WTC11 (cell line): ENCODE data around the gene AKR7A2. TPM values are rescaled to one million over a fixed set of nuclear protein-coding genes. Genes with fewer than 3 reads are reported as not detected.

ENCODE experiments used
- ATAC-seq: fragments of 200-7000 bp; cut with Tn5 transposase; 2 replicates; pipeline ENCODE4 v1.10.0; 2021; ENCODE audit warnings: mild to moderate bottlenecking, moderate library complexity
- CTCF ChIA-PET: fragments of 300-600 bp; sonication (Branson Sonifier 250); formaldehyde crosslinking; loops from one replicate; lab custom pipeline; 2021; ENCODE audit warnings: antibody characterized with exemption; lab: Charles Lee
- POLR2A ChIA-PET: fragments of 350-600 bp; sonication (Branson Sonifier 250); formaldehyde crosslinking; loops from one replicate; lab custom pipeline; 2021; ENCODE audit warnings: antibody characterized with exemption; lab: Charles Lee
- DNase-seq: peaks from one replicate; pipeline ENCODE4 v3.0.0; 2021; ENCODE audit warnings: low spot score
- H3K27ac Mint-ChIP-seq: 2 replicates; pipeline ENCODE4 v1.8.0; 2021; ENCODE audit warnings: mixed read lengths
- H3K27me3 Mint-ChIP-seq: 2 replicates; pipeline ENCODE4 v1.8.0; 2021; ENCODE audit warnings: low read depth, mild to moderate bottlenecking, moderate library complexity, mixed read lengths
- H3K36me3 Mint-ChIP-seq: 2 replicates; pipeline ENCODE4 v1.8.0; 2021; ENCODE audit warnings: mixed read lengths
- H3K4me1 Mint-ChIP-seq: 2 replicates; pipeline ENCODE4 v1.8.0; 2022; ENCODE audit warnings: mixed read lengths
- H3K4me3 Mint-ChIP-seq: 2 replicates; pipeline ENCODE4 v1.8.0; 2021; ENCODE audit warnings: mild to moderate bottlenecking, moderate library complexity, mixed read lengths
- H3K9me3 Mint-ChIP-seq: 2 replicates; pipeline ENCODE4 v1.8.0; 2021; ENCODE audit warnings: mixed read lengths
- ATF2 ChIP-seq: sonication (generic); formaldehyde crosslinking; IDR thresholded peaks from 2 replicates; pipeline ENCODE4 v1.8.1; 2022; ENCODE audit warnings: low read depth, missing genetic modification reagents, borderline replicate concordance
- E2F5 ChIP-seq: sonication (generic); formaldehyde crosslinking; IDR thresholded peaks from 2 replicates; pipeline ENCODE4 v1.8.1; 2022; ENCODE audit warnings: mild to moderate bottlenecking, moderate library complexity, missing genetic modification reagents
- ERG ChIP-seq: fragments of 250-450 bp; sonication (Bioruptor Pico); IDR thresholded peaks from 2 replicates; pipeline ENCODE4 v1.8.0; 2021; ENCODE audit warnings: mild to moderate bottlenecking
- FOXJ3 ChIP-seq: sonication (generic); formaldehyde crosslinking; IDR thresholded peaks from 2 replicates; pipeline ENCODE4 v1.9.0; 2021; ENCODE audit warnings: missing genetic modification reagents, mild to moderate bottlenecking, borderline replicate concordance
- FOXK1 ChIP-seq: sonication (generic); formaldehyde crosslinking; IDR thresholded peaks from 2 replicates; pipeline ENCODE4 v1.8.0; 2022; ENCODE audit warnings: mild to moderate bottlenecking, moderate library complexity, missing genetic modification reagents
- GRHL2 ChIP-seq: fragments of 250-450 bp; sonication (Bioruptor Pico); IDR thresholded peaks from 2 replicates; pipeline ENCODE4 v1.8.0; 2022; ENCODE audit warnings: mild to moderate bottlenecking, moderate library complexity; ENCODE audit not compliant: insufficient replicate concordance, severe bottlenecking
- HMGA2 ChIP-seq: fragments of 250-450 bp; sonication (Bioruptor Pico); IDR thresholded peaks from 2 replicates; pipeline ENCODE4 v1.4.0; 2021; ENCODE audit warnings: mild to moderate bottlenecking, moderate library complexity
- HMGXB4 ChIP-seq: sonication (generic); formaldehyde crosslinking; IDR thresholded peaks from 2 replicates; pipeline ENCODE4 v1.8.1; 2023; ENCODE audit warnings: mild to moderate bottlenecking, moderate library complexity, missing genetic modification reagents
- JAZF1 ChIP-seq: fragments of 250-450 bp; sonication (Bioruptor Pico); IDR thresholded peaks from 2 replicates; pipeline ENCODE4 v1.9.0; 2021; ENCODE audit warnings: moderate library complexity, mild to moderate bottlenecking, inconsistent platforms
- JUN ChIP-seq: sonication (generic); formaldehyde crosslinking; IDR thresholded peaks from 2 replicates; pipeline ENCODE4 v1.8.0; 2023; ENCODE audit warnings: mild to moderate bottlenecking, missing genetic modification reagents
- MAX ChIP-seq: sonication (generic); formaldehyde crosslinking; IDR thresholded peaks from 2 replicates; pipeline ENCODE4 v1.8.0; 2022; ENCODE audit warnings: mild to moderate bottlenecking, missing genetic modification reagents
- NFYB ChIP-seq: sonication (generic); formaldehyde crosslinking; conservative IDR thresholded peaks from 2 replicates; pipeline ENCODE4 v1.8.0; 2022; ENCODE audit warnings: low read depth, missing genetic modification reagents
- NR1H2 ChIP-seq: sonication (generic); formaldehyde crosslinking; IDR thresholded peaks from 2 replicates; pipeline ENCODE4 v1.9.0; 2021; ENCODE audit warnings: mild to moderate bottlenecking, moderate library complexity, missing genetic modification reagents
- OVOL2 ChIP-seq: fragments of 250-450 bp; sonication (Bioruptor Pico); IDR thresholded peaks from 2 replicates; pipeline ENCODE4 v1.9.0; 2021; ENCODE audit warnings: mild to moderate bottlenecking, borderline replicate concordance
- RELA ChIP-seq: sonication (generic); formaldehyde crosslinking; IDR thresholded peaks from 2 replicates; pipeline ENCODE4 v1.8.1; 2022; ENCODE audit warnings: missing genetic modification reagents, mild to moderate bottlenecking, borderline replicate concordance
- RORB ChIP-seq: fragments of 250-450 bp; sonication (Bioruptor Pico); IDR thresholded peaks from 2 replicates; pipeline ENCODE4 v1.9.0; 2021; ENCODE audit warnings: mild to moderate bottlenecking
- TEAD4 ChIP-seq: sonication (generic); formaldehyde crosslinking; IDR thresholded peaks from 2 replicates; pipeline ENCODE4 v1.8.0; 2022; ENCODE audit warnings: mild to moderate bottlenecking, missing genetic modification reagents
- USF2 ChIP-seq: sonication (generic); formaldehyde crosslinking; IDR thresholded peaks from 2 replicates; pipeline ENCODE4 v1.8.1; 2023; ENCODE audit warnings: mild to moderate bottlenecking, missing genetic modification reagents, moderate library complexity
- ZNF121 ChIP-seq: sonication (generic); formaldehyde crosslinking; IDR thresholded peaks from 2 replicates; pipeline ENCODE4 v1.8.0; 2023; ENCODE audit warnings: missing genetic modification reagents
- ZNF232 ChIP-seq: sonication (generic); formaldehyde crosslinking; IDR thresholded peaks from 2 replicates; pipeline ENCODE4 v1.8.0; 2022; ENCODE audit warnings: mild to moderate bottlenecking, missing genetic modification reagents
- ZNF263 ChIP-seq: sonication (generic); formaldehyde crosslinking; IDR thresholded peaks from 2 replicates; pipeline ENCODE4 v1.8.1; 2022; ENCODE audit warnings: low read depth, mild to moderate bottlenecking, moderate library complexity, missing genetic modification reagents
- ZSCAN18 ChIP-seq: fragments of 250-450 bp; sonication (Bioruptor Pico); IDR thresholded peaks from 2 replicates; pipeline ENCODE4 v2.1.2; 2022; ENCODE audit warnings: mild to moderate bottlenecking, moderate library complexity
- total RNA-seq: library from RNA; stranded (reverse); gene quantifications from 3 replicates; pipeline ENCODE4 v1.2.3, GENCODE V29; 2021
- TF ChIP-seq, protein P1 (sequence below): fragments of 250-450 bp; sonication (Bioruptor Pico); IDR thresholded peaks from 2 replicates; pipeline ENCODE4 v1.9.0; 2021; ENCODE audit warnings: moderate library complexity, mild to moderate bottlenecking, inconsistent platforms, borderline replicate concordance
- TF ChIP-seq, protein P2 (sequence below): sonication (generic); formaldehyde crosslinking; IDR thresholded peaks from 2 replicates; pipeline ENCODE4 v1.8.0; 2022; ENCODE audit warnings: mild to moderate bottlenecking, missing genetic modification reagents

AKR7A2 gene
- total RNA-seq, 1 experiment from 2014 or later = 43.4 TPM

DNA sequence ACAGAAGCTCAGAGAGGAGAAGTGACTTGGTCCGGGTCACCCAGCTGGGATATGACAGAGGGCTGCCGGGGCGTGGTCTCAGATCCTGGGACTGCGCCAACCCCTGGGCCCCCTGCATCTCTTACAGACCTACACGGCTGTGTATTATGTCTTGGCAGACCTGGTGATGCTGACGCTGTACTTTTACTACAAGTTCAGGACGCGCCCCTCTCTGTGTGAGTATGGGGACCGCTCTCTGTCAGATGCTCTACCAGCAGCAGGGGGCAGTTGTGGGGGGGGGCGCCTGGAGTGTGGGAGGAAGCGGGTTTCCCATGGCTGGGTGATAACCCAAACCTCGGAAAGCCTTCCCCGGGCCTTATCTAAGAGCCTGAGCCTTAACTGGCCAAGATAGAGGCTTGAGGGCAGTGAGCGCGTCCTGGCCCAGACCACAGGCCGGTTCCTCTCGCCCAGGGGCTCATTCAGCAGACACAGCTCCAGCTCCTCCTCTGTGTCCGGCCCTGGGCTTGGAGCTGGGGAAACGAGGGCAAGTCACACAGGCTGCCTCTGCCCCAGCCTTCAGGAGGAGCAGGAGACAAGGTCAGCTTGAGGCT lies 13.5 kb upstream of the AKR7A2 start:
- H3K4me1 Mint-ChIP-seq = no peaks in the 10 kb centered on the region
- TF ChIP-seq GRHL2 (CRISPR knock-in tag) (no peak), FOXJ3 (CRISPR knock-in tag) (no peak), ZNF121 (no peak), ZNF263 (CRISPR knock-in tag) (no peak), FOXK1 (no peak), MAX (no peak), RELA (CRISPR knock-in tag) (no peak), NR1H2 (CRISPR knock-in tag) (no peak), NFYB (CRISPR knock-in tag) (no peak), JAZF1 (no peak), HMGXB4 (CRISPR knock-in tag) (no peak), ZNF232 (CRISPR knock-in tag) (no peak)
- TF ChIP-seq, protein P1, sequence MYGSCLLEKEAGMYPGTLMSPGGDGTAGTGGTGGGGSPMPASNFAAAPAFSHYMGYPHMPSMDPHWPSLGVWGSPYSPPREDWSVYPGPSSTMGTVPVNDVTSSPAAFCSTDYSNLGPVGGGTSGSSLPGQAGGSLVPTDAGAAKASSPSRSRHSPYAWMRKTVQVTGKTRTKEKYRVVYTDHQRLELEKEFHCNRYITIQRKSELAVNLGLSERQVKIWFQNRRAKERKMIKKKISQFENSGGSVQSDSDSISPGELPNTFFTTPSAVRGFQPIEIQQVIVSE (CRISPR knock-in tag) = no peak
- ChIA-PET POLR2A (no interaction called here), CTCF (no interaction called here)
- peaks cover 8% of the 10 kb centered on the region for H3K36me3 Mint-ChIP-seq
- ATAC-seq (no peak), DNase-seq (no peak)
- H3K4me3 Mint-ChIP-seq = no peak overlapping the region
- H3K27me3 Mint-ChIP-seq = no peaks in the 10 kb centered on the region
- H3K27ac Mint-ChIP-seq = no peak overlapping the region
- H3K9me3 Mint-ChIP-seq = no peaks in the 10 kb centered on the region

DNA sequence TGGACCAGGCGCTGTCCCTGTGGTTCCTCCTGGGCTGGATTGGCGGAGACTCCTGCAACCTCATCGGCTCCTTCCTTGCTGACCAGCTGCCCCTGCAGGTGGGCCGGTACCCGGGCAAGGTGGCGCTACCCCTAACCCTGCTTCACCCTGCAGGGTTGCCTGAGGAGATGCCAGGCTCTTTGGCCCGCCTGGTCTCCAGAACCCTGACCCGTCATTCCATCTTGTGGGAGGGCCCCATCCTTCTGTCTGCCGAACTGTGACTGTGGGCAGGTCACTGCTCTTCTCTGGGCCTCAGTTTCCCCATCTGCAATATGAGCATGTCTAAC lies 12.7 kb upstream of the AKR7A2 start:
- POLR2A ChIA-PET = no interaction called here
- peaks cover 8% of the 10 kb centered on the region for H3K36me3 Mint-ChIP-seq
- no peak overlapping the region for H3K27ac Mint-ChIP-seq
- ATAC-seq (no peak), DNase-seq (no peak)
- H3K9me3 Mint-ChIP-seq = no peaks in the 10 kb centered on the region
- H3K4me3 Mint-ChIP-seq = no peak overlapping the region
- CTCF ChIA-PET = no interaction called here
- H3K27me3 Mint-ChIP-seq = no peaks in the 10 kb centered on the region
- H3K4me1 Mint-ChIP-seq = no peaks in the 10 kb centered on the region
- TF ChIP-seq JUN (no peak), ZSCAN18 (no peak), HMGA2 (CRISPR knock-in tag) (no peak), TEAD4 (CRISPR knock-in tag) (no peak), FOXK1 (no peak), USF2 (CRISPR knock-in tag) (no peak), ATF2 (no peak), OVOL2 (CRISPR knock-in tag) (no peak), E2F5 (CRISPR knock-in tag) (no peak), ERG (no peak), RORB (CRISPR knock-in tag) (no peak)
- TF ChIP-seq, protein P1 (CRISPR knock-in tag) = no peak
- TF ChIP-seq, protein P2, sequence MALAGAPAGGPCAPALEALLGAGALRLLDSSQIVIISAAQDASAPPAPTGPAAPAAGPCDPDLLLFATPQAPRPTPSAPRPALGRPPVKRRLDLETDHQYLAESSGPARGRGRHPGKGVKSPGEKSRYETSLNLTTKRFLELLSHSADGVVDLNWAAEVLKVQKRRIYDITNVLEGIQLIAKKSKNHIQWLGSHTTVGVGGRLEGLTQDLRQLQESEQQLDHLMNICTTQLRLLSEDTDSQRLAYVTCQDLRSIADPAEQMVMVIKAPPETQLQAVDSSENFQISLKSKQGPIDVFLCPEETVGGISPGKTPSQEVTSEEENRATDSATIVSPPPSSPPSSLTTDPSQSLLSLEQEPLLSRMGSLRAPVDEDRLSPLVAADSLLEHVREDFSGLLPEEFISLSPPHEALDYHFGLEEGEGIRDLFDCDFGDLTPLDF (CRISPR knock-in tag) = no peak
